Stimulated activated CD4-positive, alpha-beta T cell treated with anti-CD3 and anti-CD28 coated beads, Interleukin-1b, Interleukin-23, amount 100 ng/mL, for 4 hours (primary cell): ENCODE results near the gene CREG2.

Experiments used
- DNase-seq, 2 donors: peaks; one replicate each; pipeline ENCODE4 v3.0.0-alpha.2; 2020; ENCODE audit warnings: low read depth in 2 of 2

CREG2 gene

DNA sequence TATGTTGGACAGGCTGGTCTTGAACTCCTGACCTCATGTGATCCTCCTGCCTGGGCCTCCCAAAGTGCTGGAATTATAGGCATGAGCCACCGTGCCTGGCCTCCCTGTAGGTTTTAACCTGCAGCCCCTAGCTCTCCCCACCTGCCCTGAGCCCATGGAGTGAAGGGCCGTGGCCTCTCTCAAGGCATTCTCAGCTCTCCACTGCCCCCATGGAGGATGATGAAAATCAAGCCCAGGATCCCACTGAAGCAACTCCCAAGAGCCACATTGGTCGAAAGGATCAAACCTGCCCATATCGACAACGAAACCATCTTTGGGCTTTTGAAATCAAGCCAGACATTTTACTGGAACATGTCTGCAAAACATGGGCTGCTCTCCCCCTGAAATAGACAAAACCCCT, 22.4 kb upstream of the CREG2 start:
- no peak for DNase-seq

DNA sequence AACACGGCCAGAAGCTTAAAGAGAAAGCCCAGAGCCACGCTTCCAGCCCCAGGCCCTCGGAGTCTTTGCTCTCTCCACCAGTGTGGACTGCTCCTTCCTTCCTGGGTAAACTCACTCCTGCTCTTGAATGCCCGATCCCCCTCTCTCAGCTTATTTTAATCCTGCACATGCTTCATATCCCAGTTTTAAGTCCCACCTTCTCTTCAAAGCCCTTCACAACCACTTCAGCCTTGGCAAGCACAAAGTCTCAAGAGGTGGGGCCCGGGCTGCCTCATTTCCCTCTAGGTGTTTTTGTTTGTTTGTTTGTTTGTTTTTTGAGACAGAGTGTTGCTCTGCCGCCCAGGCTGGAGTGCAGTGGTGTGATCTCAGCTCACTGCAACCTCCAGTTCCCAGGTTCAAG, 21.6 kb upstream of the CREG2 start:
- no peak for DNase-seq

DNA sequence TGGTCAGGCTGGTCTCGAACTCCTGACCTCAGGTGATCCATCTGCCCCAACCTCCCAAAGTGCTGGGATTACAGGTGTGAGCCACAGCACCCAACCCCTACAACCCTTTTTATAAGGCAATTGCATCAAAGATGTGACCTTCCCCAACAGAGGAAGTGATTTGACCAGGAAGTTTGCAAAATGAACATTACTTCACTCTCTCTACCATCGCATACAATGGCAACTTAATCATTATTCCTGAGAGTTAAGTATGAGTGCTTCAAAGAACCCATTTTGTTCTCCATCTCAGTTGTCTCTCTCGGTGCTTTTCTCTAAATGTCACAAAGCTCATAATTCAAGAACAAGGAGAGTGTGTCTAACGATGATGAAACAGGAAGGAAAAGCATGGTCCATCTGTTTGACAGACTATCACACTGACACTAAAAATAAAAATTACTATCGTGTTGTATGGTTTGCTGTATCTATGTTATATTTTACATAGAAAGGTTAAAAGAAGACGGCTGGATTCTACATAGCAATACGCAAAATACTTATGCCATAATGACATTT, 18.1 kb upstream of the CREG2 start:
- DNase-seq = no peak

DNA sequence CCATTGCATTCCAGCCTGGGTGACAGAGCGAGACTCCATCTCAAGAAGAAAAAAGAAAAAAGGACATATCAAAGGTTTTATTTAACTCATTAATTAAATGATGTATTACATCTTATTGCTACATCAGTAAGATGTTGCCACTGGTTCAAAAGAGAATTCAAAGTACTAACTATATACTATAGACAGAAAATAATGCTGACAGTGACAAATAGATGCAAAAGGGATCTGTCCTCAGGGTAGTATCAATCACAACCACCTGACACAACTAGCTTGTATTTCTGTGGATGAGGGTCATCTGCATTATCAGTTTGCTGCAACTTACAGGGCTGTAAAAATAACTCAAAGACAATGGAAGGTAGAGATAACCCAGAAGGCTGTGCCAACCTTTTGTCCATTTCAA, 16.4 kb upstream of the CREG2 start:
- no peak for DNase-seq

DNA sequence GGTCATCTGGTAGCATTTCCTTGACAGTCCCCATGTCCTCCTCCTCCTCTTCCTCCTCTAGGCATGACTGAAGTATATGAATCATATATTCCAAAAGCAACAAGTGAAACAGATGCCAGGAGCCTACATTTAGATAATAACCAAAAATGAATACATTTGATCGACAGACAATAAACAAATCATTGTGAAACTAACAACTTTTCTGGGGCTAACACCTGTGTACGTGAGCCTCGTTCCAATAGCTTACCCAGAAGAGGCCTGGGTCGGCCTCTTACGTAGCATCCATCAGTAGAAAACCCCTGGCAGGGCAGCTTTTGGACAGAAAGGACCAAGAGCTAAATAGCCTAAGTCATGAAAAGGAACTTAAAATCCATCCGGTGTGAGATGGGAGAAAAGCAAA, 15.3 kb upstream of the CREG2 start:
- DNase-seq = no peak

DNA sequence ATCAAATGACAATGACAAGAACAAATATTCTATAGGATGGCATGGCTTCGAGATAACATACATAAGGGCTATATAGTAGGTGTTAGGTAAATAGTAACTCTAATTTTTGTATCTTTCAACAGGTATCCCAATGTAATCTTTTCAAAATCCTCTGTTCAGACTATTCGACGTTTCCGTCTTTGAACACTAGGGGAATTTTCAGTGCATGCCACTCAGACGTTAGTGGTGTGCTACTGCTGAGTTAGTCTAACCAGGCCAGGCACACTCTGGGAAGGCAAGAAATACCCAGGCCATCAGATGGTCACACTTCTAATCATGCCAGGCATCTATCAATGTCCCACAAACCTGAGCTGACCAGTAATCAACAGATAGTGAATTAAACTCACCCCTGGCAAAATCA, 14.6 kb upstream of the CREG2 start:
- DNase-seq = no peak

DNA sequence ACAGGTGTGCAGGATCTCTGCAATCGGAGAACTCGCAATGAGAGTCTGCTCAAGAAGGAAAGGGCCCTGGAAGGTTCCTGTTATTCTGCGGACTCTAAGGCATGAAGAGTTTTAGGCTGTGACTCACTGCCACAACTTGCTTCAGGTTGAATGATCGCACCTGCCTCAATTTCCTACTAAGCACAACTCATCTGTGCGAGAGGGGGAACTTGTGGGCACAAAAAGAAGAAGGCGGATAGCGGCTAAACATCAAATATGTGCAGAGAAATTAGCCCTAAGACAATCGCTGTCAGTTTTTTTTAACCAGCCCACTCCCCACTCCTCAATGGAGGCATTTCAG, 14.0 kb upstream of the CREG2 start:
- DNase-seq = no peak

DNA sequence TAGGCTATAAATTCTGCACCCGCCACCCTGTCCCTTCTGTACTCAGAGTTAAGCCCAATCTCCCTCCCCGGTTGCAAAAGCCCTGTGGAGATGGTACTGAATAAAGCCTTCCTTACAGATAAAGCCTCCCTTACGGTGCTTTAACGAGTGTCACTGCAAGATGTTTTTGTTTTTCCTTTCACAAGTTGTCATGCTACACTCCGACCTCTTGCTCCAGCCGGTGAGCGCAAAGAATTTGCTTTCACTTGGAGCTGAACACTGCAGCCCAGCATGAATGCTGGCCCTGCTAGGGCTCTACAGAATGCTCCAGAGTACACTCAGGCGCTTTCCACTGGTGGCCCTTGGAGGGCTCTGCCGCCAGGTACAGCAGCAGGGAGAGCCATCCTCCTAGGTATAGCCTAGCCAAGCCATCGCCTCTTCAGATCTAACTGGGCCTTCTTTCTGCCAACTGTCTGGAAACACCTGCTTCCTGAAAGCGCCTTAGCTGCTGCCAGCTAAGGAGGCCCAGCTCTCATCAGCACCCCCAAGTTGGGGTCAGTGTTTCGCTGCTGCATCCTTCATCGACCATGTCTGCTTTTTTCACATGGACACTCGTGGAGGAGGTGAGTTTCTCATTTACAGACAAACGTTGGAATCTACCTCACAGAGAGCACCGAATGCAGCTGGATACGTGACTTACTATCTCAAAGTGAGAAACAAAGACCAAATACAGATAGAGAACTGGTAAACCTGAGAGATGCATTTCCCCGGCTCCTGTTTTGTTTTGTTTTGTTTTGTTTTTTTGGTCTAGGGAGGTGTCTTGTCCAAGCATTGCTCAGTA, 13.4 kb upstream of the CREG2 start:
- DNase-seq = no peak

DNA sequence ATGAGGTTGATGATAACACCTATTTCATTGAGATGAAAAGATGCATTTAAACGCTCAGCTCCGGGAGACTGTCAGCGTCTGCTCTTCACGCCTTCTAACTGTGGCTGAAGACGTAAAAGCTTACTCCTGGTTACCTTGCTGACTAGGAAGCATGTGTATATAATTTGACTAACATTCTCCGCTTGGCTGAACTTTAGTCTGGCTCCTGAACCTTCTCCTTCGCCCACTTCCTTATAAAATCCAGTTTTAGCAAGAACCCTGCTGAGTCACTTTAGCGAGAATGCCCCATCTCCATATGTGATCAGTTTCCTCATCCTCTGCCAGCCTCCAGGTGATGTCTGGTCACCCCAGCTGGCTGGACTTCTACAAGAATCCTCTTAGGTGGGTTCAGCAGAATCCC, 12.7 kb upstream of the CREG2 start:
- no peak for DNase-seq

DNA sequence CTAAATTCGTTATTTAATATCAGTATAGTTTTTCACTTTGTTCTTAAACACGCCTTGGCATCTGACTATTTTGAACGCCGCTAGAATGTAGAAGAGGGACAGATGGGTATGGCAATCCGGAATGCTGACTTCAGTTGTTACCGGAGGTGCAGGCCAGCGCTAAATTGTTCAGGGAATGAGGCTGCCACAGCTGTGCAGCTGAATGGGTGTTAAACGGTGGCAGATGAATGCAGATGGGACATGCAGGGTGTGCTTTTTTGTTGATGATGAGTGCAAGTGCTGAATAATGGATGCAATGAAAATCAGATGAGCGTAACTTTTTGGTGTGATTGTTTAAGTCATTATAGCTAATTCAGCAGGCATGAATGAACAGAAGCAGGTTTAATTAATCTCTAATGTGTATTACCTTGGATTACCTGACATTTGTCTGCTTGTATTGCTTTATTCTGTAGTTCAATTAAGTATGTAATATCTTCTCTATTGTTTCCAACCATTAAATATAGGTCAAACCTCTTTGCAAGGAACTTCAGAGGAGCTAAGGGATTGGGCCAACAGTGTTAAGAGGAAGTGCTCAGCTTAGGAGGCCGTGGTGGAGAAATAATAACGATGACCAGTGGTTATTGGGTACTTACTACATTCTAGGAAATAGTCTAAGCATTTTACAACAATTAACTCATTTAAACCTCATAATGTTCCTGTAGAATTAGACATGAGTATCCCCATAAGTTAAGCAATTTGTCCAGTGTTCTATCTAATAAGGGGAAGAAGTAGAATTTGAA, 11.9 kb upstream of the CREG2 start:
- DNase-seq = no peak

DNA sequence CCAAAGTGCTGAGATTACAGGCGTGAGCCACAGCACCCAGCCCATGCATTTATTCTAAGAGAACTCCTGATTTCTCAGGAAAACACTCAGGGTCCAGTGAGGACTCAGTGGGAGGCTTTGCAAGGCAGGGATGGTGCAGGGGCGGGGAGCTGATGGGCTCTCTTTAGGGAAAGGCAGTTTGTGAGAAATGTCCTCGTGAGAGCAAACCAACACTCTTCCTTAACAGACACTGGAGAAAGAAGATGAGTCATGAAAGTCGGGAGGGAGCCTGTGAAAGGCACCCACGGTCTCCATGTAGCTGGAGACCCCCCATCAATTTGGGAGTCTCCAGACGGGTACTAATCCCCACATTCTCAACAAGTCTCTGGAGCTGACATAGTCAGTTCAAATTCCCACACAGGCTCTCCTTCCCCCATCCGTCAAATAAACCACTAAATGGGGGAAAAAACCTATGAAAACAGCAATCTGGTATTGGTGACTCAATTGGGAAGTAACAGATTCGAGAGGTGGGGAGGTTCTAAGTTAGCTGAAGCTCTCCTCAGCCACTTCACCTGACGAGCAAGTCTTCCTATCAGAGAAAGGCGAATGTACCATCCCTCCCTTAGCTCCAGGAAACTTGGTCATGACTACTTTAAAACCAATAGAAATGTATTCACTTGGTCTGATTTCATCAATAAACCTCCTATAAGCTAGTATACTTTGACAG, 11.0 kb upstream of the CREG2 start:
- DNase-seq = no peak

DNA sequence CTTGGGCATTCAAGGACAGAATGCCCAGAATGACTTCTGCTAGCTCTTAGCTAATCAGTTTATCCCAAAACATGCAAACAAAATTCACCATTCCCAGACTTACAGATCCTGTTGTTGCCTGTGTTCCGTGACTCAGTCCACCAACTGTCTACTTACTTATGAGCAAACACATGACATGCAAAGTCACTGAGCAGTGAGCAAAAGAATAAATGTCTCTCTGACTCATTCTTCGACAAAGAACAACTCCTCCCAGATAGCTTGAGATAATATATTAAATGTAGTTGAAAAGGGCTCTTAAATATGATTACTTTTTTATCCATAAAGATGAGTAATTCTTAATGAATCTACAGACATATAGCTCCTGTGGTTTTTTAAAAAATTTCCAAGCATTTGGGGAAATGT, 9.0 kb upstream of the CREG2 start:
- DNase-seq = no peak

DNA sequence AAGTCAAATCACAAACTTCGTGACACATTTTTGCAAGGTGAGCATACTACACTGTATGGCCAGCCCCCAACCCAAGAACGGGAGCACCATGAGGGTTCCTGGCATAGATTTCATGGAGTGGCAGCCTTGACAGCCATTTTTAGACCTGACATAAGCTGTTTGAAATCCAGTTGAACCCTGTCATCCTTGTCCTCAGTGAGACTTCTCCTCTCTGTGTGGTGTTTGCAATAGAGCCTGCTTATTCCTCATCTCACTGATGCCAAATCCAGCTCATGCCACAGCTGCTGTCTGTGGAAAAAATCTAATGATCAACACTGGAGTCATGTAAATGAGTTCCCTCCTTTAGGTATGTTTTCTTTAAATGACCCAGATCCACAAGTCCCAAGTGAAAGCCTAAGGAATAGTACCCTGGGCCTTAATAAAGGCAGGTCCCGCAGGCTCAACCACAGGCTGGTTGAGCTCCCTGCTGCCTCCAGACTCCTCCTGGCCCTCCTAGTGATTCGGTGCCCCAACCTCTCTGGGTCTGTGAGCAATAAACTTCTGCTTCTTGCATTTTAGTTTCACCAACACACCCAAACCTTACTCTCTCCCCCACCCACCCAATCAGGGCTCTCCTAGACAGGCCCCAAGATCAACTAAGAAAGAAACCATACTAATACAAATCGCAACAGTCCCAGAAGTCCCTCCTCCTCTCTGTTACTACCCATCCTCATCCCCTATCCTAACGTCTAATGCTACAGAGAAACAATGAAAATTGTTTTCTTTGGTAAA, 8.4 kb upstream of the CREG2 start:
- no peak for DNase-seq

DNA sequence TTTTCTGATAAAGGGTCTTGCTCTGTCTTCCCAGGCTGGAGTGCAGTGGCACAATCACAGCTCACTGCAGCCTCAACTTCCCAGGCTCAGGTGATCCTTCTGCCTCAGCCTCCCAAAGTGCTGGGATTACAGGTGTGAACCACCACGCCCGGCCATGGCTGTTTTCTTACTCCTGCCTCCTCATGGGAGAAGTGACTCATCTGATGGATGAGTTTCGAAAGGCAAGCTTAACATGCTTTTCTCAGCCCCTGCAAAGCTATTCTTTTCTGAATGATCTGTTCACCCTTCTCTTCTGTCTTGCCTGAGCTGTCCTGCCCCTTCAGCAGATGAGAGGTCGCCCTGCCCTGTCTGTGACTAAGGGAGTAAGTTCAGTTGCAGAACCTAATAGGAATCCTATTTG, 929 bp upstream of the CREG2 start:
- no peak for DNase-seq

DNA sequence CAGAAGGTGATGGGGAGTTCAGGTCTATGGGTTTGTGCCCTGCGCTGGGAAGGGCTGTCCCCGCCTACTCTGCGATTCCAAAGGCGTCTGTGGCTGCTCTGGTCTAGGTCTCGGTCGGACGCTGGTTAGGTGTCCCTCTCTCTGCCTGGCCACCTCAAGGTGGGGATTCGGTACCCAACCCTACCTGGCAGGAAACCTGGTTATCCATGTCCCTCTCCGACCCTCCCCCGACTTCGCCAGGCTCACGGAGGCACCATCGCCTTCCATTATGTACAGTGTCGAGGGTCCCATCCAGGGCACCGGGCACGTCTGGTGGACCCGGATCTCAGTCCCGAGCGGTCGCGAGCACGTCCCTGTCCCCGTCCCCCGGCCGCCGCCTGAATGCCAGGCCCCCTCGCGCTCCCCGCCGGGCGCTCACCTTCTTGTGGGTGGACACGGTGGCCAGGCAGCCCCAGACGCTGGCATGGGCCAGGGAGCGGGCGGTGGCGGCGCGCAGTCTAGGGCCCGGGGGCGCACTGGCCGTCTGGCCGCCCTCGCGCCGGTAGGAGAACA, 628 bp downstream of the CREG2 start:
- no peak for DNase-seq

DNA sequence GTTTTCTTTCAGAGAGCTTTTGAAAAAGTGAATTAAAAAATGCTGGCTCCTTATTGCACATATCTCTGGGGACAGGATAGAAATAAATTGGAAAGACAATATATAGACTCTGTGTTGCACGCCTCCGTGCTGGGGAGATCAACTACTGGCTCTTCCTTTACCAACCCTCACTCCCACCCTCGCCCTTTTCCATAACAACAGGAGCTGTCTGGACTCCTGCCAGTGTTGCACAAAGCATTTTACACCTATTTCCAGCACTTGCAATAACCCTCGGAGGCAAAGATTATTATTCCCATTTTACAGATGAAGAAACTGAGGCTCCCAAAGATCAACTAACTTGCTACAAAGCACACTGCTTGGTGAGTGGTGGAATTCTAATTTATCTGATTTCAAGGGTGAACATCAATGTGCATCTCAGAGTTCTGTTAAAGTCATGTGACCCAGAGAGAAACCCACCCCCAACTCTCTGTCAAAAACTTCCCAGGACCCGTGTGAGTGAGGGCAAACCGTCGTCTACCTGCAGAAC, 4.2 kb downstream of the CREG2 start:
- no peak for DNase-seq

DNA sequence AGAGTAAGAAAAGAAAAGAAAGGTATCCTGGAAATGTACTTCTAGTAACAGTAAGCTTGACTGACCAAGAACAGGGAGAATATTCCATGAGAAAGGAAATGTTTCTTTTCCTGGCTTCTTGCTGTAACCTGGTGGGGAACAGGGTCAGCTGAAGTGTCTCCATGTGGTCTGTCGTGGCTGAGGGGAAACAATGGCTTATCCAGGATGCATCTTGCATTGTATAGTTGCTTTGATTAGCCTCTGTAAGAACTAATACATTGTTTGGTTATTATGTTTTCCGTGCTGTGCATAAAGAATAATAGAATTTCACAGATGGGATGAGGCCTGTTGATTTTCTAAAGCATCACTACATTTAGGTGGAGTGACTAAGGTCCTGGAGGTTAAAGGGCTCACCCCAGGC, 4.9 kb downstream of the CREG2 start:
- no peak for DNase-seq

DNA sequence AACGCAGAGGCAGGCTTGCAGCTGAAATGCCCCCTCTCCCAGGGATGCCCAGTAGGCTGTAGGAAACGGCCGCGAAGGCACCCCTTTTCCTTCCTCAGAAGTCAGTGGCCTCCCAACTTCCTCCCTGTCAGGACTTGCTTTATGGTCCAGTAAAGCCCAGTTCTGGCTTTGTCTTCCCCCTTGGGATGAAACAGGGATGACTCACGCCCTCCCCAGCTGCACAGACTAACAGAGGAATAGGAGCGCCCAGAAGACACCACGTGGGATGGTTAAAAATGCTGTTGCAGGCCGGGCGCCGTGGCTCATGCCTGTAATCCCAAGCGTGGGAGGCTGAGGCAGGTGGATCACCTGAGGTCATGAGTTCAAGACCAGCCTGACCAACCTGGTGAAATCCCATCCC, 6.9 kb downstream of the CREG2 start:
- no peak for DNase-seq

DNA sequence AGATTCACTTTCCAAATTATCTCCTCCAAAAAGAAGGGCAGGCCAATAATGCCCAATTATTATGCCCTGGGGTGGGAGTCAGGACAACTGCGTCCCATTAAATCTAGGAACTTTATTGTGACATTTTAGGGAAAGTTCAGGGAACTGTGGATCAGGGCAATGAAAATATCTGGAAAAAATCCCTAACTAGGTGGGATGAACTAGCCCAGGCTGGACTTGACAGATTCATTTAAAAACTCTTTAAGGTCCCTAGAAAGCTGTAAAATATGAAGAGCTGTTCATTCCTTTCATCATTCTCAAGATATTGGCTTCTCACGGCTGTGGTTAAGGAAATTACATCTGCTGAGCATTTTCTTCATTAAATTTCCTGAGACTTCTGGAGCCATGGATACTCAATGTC, 8.2 kb downstream of the CREG2 start:
- no peak for DNase-seq

DNA sequence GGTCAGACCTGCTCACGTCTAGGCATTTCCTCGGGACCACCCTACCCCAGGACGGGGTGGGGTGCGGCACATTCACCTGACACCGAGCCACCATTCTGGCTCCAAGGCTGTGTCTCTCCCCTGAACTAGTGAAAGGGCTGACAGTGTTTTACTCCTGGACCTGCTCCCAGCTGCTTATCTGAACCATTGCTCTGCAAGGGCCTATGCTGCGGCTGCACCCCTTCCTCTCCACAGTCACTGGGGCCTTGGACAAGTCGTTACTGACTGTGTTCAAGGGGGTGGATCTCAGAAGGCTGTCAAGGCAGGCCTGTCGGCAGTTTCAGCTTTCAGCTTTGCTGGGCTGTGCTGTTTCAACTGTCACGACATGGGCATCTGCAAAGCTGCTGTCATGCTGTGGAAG, 11.7 kb downstream of the CREG2 start:
- no peak for DNase-seq

DNA sequence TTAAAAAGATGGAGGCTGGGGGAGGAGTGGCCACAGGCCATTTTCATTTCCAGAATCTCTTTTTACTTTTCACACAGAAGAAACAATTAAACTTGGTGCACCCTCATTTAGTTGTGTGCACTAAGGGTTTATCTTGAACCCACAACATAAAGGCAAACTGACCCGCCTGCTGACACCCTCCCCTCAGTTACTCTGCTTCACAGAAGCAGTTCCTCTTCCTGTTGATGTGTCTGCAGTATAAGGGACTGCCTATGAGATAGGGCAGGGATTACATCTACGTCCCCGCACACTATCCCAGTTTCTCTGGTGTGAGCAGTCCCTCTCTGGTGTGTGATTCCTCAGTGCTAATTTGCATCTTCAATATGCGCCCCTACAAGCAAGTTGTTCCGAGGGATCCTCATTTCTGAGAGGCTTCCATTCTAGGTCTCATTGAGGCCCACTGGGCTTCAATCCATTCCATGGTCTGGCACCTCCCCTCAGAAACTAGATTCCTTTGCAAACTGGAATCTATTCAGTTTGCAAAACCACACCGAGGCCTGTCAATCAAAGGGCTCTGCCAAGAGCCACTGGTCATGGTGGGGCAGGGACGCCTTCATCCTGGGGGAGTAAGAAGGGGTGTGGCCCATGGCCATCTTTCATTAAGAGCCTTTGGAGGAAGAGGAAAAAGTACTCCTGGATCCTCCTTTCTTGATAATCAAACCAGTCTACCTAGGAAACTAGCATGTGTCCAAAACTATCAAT, 12.3 kb downstream of the CREG2 start:
- DNase-seq = no peak
